ENCODE measurements around the gene MFSD12.

DNA sequence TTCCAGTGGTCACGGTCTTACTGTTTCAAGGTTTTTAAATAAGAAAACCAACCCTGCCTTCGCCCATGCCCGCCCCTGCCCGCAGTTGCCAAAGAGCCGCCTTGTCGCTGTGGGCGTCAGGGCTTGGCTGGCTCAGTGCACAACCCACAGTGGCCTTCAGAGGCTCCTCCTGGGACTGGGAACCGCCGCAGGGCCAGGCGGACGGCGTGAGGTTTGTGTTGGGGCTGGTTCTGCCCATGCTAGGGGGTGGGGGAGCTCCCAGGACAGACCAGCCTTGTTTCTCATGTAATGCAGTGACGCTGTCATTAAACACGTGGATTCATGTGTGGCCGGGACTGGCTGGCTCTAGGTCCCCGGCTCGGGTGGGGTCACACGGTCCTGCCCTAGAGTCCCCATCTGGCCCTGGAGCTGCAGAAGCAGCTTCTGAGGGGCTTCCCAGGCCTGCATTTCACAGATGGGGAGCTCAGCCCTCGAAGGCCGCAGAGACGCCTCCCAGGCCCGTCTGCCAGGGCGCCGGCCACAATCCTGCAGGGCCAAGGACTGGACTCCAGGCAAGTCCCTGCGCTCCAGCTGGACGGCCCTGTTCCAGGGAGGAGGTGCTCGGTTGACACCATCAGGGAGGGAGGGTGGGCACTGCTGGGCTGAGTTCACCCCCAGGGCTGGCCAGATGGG, 20.8 kb downstream of the MFSD12 start:
- TF ChIP-seq POLR2A (IDR thresholded peaks at IDR 0.05) = no peak
- TF ChIP-seq, protein P1, sequence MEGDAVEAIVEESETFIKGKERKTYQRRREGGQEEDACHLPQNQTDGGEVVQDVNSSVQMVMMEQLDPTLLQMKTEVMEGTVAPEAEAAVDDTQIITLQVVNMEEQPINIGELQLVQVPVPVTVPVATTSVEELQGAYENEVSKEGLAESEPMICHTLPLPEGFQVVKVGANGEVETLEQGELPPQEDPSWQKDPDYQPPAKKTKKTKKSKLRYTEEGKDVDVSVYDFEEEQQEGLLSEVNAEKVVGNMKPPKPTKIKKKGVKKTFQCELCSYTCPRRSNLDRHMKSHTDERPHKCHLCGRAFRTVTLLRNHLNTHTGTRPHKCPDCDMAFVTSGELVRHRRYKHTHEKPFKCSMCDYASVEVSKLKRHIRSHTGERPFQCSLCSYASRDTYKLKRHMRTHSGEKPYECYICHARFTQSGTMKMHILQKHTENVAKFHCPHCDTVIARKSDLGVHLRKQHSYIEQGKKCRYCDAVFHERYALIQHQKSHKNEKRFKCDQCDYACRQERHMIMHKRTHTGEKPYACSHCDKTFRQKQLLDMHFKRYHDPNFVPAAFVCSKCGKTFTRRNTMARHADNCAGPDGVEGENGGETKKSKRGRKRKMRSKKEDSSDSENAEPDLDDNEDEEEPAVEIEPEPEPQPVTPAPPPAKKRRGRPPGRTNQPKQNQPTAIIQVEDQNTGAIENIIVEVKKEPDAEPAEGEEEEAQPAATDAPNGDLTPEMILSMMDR (IDR thresholded peaks at IDR 0.05) = no peak

All from gastroesophageal sphincter (tissue), 3 donors.